Measurements from ENCODE around the gene GLE1. TPM values are rescaled to one million over a fixed set of nuclear protein-coding genes. Genes with fewer than 3 reads are reported as not detected.
"Not testable (repeated sequence)": the region's sequence is repeated elsewhere in the genome, so short reads cannot be mapped to it uniquely, and the experiment has no call there.

Gene GLE1
- total RNA-seq, 1 experiment from 2014 or later: 38.1 TPM

DNA sequence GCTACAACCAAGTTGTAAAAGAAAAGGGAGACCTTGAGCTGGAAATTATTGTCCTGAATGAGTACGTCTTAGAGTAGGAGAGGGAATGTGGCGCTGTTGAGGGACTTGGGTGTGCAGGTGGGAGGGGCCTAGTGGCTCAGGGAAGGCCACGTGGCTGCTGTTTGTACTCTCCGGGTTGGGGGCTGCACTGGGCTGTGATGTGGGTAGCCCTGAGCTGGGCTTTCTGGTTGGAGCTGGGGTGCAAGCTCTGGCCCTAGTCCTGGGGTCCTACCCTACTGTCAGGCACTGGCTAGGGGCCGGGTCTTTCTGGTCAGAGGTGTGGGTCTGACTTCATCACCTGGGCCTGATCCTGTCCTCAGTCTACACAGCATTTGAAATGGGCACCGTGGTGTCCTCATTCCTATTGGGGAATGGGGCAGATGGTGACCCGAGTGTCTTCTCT is 19.1 kb upstream of the GLE1 start:
- no peaks in the 10 kb centered on the region for H3K27me3 ChIP-seq
- no peak overlapping the region for H3K4me3 ChIP-seq
- no peaks in the 10 kb centered on the region for H3K9me3 ChIP-seq (replicated peaks)
- no peak for DNase-seq
- no peak overlapping the region for H3K27ac ChIP-seq
- H3K36me3 ChIP-seq: peaks cover 56% of the 10 kb centered on the region
- no peaks in the 10 kb centered on the region for H3K4me1 ChIP-seq

DNA sequence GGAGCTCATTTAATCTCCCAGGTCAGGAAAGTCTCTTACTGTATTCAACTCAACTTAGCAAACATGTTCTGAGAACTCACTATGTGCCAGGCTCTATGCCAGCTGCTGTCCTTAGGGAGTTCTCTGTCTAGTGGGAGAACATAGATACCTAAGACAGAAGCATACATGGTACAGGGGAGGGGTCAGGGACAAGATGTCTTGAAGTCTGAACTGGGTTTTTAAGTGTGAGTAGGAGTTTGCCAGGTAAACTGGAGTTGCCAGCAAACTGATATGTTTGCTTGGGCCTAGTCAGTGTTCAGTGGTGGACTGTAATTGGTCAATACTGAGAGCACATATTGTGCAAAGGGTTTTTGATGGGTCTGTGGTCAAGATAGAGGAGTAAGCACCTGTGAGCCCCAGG is 18.3 kb upstream of the GLE1 start:
- no peaks in the 10 kb centered on the region for H3K27me3 ChIP-seq
- H3K4me3 ChIP-seq: no peak overlapping the region
- no peaks in the 10 kb centered on the region for H3K9me3 ChIP-seq (replicated peaks)
- H3K4me1 ChIP-seq: no peaks in the 10 kb centered on the region
- DNase-seq: no peak
- peaks cover 55% of the 10 kb centered on the region for H3K36me3 ChIP-seq
- H3K27ac ChIP-seq: no peak overlapping the region

DNA sequence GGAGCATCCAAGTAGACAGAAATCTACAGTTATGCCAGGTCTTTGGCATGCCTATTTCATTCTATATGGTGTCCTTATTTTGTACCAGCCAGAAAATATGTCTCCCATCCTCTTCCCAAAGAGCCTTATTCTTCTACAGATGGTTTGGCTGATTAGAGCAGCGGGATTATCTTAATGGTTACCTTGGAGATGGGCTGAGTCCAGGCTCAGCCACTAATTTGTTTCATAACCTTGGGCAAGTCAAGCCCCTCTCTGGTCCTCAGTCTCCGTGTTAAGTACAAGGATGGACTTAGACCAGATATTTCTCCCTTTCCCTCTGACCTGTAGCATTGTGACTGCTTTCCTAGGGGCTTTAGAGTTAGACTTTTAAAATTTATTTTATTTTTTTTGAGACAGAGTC is 11.1 kb upstream of the GLE1 start:
- no peak overlapping the region for H3K27ac ChIP-seq
- no peaks in the 10 kb centered on the region for H3K27me3 ChIP-seq
- H3K4me3 ChIP-seq: no peak overlapping the region
- DNase-seq: no peak
- H3K9me3 ChIP-seq (replicated peaks): no peaks in the 10 kb centered on the region
- peaks cover 58% of the 10 kb centered on the region for H3K36me3 ChIP-seq
- no peaks in the 10 kb centered on the region for H3K4me1 ChIP-seq

DNA sequence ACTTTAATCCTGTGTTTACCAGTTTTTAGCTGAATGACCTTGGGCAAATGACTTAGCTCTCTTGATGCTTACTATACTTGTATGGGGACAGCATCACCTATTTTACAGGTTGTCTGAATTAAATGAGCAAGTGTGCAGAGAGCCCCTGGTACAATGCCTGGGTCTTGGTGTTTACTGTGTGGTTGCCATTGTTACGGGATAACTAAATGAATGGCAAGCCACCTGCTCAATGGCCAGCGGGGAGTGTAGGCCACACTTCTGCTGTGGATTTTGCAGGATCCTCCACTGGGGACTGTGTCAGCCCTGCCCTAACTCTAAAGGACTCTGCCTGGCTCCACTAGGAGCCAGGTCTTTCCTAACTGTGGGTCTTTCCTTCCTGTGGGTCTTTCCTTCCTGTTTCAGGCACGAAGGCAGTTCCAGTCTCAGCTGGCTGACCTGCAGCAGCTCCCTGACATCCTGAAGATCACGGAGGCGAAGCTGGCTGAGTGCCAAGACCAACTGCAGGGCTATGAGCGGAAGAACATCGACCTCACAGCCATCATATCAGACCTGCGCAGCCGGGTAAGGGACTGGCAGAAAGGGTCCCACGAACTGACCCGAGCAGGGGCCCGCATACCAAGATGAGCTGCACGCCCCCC is 10.3 kb upstream of the GLE1 start:
- H3K27me3 ChIP-seq: no peaks in the 10 kb centered on the region
- peaks cover 55% of the 10 kb centered on the region for H3K36me3 ChIP-seq
- H3K27ac ChIP-seq: no peak overlapping the region
- H3K4me1 ChIP-seq: no peaks in the 10 kb centered on the region
- H3K4me3 ChIP-seq: no peak overlapping the region
- peak; percentile 40 to 41 for DNase-seq
- H3K9me3 ChIP-seq (replicated peaks): no peaks in the 10 kb centered on the region

DNA sequence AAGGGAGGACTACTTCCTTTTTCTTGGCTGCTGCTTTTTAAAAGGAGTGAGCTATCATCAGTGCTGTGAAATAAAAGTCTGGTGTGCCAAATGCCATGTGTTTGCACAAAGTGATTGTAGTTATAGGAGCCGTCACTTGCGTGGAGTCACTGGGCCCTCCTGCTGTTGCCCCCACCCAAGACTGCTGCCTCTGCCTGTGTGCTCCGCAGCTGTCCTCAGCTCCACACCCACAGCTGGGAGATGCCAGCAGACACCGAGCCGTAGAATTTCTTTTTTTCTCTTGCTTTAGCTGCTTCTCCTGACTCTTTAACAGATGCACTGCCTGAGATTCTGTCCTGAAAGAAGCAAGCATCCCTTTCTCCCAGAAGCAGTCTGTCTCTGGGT is 9.8 kb upstream of the GLE1 start:
- Histone ChIP-seq H3K4me1 (no peaks in the 10 kb centered on the region), H3K36me3 (peaks cover 56% of the 10 kb centered on the region), H3K4me3 (no peak overlapping the region), H3K27me3 (no peaks in the 10 kb centered on the region), H3K27ac (no peak overlapping the region), H3K9me3 (replicated peaks) (no peaks in the 10 kb centered on the region)
- DNase-seq: no peak

DNA sequence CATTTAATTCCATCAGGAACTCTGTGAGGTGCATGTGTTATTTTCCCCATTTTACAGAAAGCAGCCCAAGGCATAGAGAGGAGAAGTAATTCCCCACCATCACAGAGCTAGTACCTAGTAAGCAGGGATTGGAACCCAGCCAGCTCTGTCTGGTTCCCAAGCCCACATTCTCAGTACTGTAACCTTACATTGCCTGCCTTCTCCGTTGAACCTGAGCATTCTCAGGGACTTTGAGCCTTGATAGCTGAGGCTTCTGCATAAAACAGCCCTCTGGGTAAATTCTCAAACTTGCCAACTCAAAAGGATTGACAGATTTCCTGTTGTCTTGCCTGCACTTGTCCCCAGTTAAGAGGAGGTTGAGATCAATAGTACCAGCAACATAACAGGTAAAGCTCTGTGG is 9.2 kb upstream of the GLE1 start:
- H3K36me3 ChIP-seq: peaks cover 59% of the 10 kb centered on the region
- no peak overlapping the region for H3K27ac ChIP-seq
- no peak for DNase-seq
- H3K27me3 ChIP-seq: no peaks in the 10 kb centered on the region
- H3K9me3 ChIP-seq (replicated peaks): no peaks in the 10 kb centered on the region
- no peak overlapping the region for H3K4me3 ChIP-seq
- no peaks in the 10 kb centered on the region for H3K4me1 ChIP-seq

DNA sequence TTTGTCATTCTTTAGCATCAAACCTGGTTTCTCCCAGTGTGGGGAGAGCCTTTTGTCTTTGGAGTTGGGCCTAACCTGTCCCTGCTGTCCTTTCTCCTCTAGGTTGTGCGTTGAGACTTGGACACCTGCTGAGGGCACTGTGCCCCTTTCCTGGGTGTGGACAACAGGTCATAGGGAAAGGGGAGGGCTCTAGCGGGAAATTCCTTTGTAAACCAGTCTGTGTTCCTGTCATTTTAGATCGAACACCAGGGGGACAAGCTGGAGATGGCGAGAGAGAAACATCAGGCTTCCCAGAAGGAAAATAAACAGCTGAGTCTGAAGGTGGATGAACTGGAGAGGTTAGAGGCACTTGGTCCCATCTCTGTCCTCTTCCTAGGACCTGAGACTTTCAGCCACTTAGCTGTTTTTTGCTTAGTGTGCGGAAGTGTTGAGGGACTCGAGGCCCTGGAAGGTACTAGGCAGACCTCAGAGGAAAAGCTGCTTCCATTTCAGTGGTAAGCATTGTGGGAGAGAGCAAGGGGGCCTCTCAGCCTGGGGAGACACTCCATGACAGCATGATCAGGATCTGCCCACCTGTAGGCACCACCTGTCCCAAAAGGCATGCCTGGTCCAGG is 8.6 kb upstream of the GLE1 start:
- H3K4me1 ChIP-seq: no peaks in the 10 kb centered on the region
- H3K4me3 ChIP-seq: no peak overlapping the region
- no peak overlapping the region for H3K27ac ChIP-seq
- no peaks in the 10 kb centered on the region for H3K27me3 ChIP-seq
- H3K36me3 ChIP-seq: peaks cover 58% of the 10 kb centered on the region
- DNase-seq: no peak
- H3K9me3 ChIP-seq (replicated peaks): no peaks in the 10 kb centered on the region

DNA sequence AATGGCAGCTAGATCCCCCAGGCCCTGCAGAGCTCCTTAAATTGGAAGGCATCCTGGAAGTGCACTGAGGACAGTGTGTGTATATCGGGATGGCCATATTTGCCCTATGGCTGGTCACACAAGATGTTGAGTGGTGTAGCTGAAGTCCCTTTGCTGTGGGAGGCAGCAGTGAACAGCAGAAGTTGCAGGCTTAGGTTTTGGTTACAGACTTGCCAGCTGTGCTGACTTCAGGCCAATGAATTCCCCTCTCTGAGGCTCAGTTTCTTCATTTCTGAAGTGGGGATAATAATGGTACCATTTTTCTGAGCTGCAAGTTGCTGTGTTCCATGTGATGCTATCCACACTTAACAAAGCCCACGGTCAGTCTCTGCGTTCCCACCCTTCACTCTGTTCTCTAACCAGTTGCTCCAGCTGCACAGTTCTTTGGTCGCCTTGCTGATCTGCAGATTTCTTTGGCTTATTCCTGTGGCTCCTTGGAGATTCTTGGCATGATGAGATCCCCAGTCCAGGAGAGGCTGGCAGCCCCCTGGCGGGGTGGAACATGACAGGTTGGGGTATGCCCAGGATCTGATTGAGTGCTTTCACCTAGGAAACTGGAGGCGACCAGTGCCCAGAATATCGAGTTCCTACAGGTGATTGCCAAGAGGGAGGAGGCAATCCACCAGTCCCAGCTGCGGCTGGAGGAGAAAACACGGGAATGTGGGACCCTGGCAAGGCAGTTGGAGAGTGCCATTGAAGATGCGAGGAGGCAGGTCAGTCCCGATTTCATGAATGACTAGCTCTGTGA is 6.5 kb upstream of the GLE1 start:
- DNase-seq: no peak
- Histone ChIP-seq H3K4me1 (no peaks in the 10 kb centered on the region), H3K27me3 (no peaks in the 10 kb centered on the region), H3K9me3 (replicated peaks) (no peaks in the 10 kb centered on the region), H3K4me3 (no peak overlapping the region), H3K36me3 (peaks cover 50% of the 10 kb centered on the region), H3K27ac (no peak overlapping the region)

DNA sequence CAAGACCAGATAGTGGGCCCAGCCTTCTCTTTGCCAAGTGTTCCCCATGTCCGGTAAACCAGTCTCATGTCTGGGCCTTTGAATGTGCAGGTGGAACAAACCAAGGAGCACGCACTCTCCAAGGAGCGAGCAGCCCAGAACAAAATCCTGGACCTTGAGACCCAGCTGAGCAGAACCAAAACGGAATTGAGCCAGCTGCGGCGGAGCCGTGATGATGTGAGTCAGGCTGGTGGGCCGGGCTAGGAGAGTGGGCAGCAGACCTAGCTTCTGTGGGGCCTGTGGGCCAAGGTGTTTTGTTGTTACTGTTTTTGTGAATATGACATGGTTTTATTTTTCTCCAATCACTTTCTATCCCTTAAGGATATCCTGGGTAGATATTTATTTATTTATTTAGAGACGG is 5.6 kb upstream of the GLE1 start:
- DNase-seq: no peak
- Histone ChIP-seq H3K4me1 (peaks cover 2% of the 10 kb centered on the region), H3K36me3 (peaks cover 45% of the 10 kb centered on the region), H3K27ac (no peak overlapping the region), H3K4me3 (no peak overlapping the region), H3K9me3 (replicated peaks) (no peaks in the 10 kb centered on the region), H3K27me3 (no peaks in the 10 kb centered on the region)

DNA sequence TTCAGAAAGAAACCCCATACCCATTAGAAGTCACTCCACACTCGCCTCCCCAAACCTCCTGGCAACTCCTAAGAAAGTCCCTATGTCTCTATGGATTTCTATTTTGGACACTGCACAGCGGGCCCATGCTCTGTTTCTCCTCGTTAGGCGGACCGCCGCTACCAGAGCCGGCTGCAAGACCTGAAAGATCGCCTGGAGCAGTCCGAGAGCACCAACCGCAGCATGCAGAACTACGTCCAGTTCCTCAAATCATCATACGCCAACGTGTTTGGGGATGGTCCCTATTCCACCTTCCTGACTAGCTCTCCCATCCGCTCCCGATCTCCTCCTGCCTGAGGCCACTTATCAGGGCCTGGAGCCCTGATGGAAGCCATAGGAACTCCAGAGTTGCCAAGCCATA is 4.6 kb upstream of the GLE1 start:
- no peak overlapping the region for H3K4me3 ChIP-seq
- no peaks in the 10 kb centered on the region for H3K27me3 ChIP-seq
- peaks cover 5% of the 10 kb centered on the region for H3K4me1 ChIP-seq
- H3K36me3 ChIP-seq: peaks cover 42% of the 10 kb centered on the region
- H3K27ac ChIP-seq: no peak overlapping the region
- no peak for DNase-seq
- H3K9me3 ChIP-seq (replicated peaks): no peaks in the 10 kb centered on the region

DNA sequence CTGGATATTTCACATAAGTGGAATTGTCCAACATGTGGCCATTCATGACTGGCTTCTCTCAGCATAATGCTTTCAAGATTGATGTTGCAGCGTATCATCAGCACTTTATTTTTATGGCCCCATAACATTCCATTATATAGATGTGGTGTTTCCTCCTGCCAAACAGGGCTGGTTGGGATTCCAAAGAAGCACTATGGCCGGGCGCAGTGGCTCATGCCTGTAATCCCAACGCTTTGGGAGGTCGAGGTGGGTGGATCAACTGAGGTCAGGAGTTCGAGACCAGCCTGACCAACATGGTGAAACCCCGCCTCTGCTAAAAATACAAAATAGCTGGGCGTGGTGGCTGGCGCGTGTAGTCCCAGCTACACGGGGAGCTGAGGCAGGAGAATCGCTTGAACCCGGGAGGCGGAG is 1.1 kb upstream of the GLE1 start:
- H3K36me3 ChIP-seq: peaks cover 21% of the 10 kb centered on the region
- H3K9me3 ChIP-seq (replicated peaks); H3K27me3 ChIP-seq; H3K27ac ChIP-seq; DNase-seq; H3K4me3 ChIP-seq: not testable (repeated sequence)
- H3K4me1 ChIP-seq: peaks cover 11% of the 10 kb centered on the region

DNA sequence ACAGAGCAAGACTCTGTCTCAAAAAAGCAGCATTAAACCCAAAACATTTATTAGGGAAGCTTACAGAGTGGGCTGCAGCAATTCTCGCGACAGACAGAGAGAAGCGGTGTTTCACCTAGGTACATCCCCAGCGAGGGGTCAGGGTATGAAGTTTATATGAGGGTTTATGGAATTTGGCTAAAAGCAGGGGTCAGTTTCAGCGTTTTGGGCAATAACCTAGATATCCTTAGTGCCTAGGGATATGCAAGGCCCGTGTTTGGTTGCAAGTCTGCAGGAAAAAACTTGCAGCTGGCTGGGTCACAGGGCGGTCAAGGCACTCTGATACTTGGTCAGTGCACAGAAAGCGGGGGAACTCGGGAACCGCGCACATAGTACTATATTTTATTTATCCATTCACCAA is 649 bp upstream of the GLE1 start:
- no peak overlapping the region for H3K27ac ChIP-seq
- H3K27me3 ChIP-seq: no peaks in the 10 kb centered on the region
- peak; percentile 20 to 28 for DNase-seq
- H3K36me3 ChIP-seq: peaks cover 21% of the 10 kb centered on the region
- H3K4me3 ChIP-seq: peak overlapping the region; percentile 80
- no peaks in the 10 kb centered on the region for H3K9me3 ChIP-seq (replicated peaks)
- peaks cover 11% of the 10 kb centered on the region for H3K4me1 ChIP-seq

DNA sequence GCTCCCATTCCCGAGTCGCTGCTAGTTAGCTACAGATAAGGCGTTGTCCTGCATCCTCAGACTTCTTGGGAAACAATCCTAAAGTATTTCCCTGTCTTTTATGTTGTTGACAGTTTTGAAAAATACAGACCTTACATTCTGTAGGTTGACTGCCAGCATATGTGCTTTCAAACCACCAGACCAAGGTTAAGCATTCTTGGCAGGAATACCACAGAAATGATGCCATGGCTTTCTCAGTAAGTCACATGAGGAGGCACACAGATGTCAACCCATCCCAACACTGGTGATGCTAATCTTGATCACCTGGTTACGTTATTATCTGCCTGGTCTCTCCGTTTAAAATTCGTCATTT is 871 bp downstream of the GLE1 start:
- no peak for DNase-seq
- no peaks in the 10 kb centered on the region for H3K27me3 ChIP-seq
- no peak overlapping the region; the same call in 1 of the 2 replicates for H3K27ac ChIP-seq
- H3K9me3 ChIP-seq (replicated peaks): no peaks in the 10 kb centered on the region
- H3K36me3 ChIP-seq: peaks cover 14% of the 10 kb centered on the region; the same call in 1 of the 2 replicates
- peaks cover 11% of the 10 kb centered on the region for H3K4me1 ChIP-seq
- H3K4me3 ChIP-seq: peak overlapping the region; percentile 80

DNA sequence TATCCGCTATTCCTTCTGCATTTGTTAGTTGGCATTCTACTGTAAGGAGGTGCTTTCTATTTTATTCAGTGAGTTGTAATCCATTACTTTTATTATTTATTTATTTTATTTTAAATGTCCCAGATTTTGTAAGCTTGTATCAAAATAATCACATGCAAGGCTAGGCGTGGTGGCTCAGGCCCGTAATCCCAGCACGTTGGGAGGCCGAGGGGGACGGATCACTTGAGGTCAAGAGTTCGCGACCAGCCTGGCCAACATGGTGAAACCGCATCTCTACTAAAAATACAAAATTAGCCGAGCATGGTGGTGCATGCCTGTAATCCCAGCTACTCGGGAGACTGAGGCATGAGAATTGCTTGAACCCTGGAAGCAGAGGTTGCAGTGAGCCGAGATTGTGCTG is 1.4 kb downstream of the GLE1 start:
- H3K9me3 ChIP-seq (replicated peaks); H3K4me3 ChIP-seq; H3K27me3 ChIP-seq; DNase-seq; H3K27ac ChIP-seq: not testable (repeated sequence)
- Histone ChIP-seq H3K36me3 (peaks cover 12% of the 10 kb centered on the region; the same call in 1 of the 2 replicates), H3K4me1 (peaks cover 11% of the 10 kb centered on the region)

DNA sequence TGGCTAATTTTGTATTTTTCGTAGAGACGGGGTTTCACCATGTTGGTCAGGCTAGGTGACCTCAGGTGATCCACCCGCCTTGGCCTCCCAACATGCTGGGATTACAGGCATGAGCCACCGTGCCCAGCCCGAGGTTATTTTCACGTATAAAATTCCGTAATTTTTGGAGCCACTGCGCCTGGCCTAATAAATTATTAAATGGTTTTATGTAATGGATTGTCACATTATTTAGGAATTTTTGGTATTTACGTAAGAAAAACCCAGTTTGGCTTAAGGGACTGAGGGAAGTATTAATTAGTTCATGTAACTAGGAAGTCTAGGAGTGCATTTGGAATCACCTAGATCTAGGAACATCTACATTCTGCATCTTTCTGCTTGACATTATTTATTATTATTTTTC is 8.3 kb downstream of the GLE1 start:
- H3K9me3 ChIP-seq (replicated peaks): no peaks in the 10 kb centered on the region
- H3K4me1 ChIP-seq: no peaks in the 10 kb centered on the region
- no peak for DNase-seq
- H3K27me3 ChIP-seq: no peaks in the 10 kb centered on the region
- no peak overlapping the region for H3K4me3 ChIP-seq
- H3K36me3 ChIP-seq: peaks cover 39% of the 10 kb centered on the region
- no peak overlapping the region for H3K27ac ChIP-seq

All from SJCRH30 (cell line).